ENCODE results near the gene RHOB.

DNA sequence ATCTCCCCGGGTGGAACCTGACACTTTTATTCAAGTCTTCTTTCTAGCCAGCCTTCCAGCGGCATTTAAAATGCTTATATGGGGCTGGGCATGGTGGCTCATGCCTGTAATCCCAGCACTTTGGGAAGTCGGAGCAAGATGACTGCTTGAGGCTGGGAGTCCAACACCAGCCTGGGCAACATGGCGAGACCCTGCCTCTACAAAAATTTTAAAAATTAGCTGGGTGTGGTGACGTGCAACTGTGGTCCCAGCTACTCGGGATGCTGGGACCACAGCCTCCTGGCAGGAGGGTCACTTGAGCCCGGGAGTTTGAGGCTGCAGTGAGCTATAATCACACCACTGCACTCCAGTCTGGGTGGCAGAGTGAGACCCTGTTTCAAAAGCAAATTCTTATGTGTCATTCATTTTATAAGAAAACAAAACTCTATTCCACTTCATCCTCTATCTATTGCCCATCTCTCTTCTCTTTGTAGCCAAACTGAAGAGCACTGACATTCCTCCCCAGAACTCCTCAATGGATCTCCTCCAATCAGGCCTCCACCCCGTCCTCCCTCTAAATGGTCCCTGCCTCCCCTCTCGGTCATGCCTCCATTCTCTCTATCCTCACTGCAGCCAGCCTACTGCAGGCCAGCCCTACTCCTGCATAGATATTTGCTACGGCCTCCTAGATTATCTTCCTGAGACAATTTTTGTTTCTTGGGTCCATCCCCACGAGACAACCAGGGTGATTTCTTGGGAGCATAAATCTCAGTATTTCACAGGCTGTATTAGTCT lies 18.0 kb upstream of the RHOB start:
- TF ChIP-seq, protein P1, sequence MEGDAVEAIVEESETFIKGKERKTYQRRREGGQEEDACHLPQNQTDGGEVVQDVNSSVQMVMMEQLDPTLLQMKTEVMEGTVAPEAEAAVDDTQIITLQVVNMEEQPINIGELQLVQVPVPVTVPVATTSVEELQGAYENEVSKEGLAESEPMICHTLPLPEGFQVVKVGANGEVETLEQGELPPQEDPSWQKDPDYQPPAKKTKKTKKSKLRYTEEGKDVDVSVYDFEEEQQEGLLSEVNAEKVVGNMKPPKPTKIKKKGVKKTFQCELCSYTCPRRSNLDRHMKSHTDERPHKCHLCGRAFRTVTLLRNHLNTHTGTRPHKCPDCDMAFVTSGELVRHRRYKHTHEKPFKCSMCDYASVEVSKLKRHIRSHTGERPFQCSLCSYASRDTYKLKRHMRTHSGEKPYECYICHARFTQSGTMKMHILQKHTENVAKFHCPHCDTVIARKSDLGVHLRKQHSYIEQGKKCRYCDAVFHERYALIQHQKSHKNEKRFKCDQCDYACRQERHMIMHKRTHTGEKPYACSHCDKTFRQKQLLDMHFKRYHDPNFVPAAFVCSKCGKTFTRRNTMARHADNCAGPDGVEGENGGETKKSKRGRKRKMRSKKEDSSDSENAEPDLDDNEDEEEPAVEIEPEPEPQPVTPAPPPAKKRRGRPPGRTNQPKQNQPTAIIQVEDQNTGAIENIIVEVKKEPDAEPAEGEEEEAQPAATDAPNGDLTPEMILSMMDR (IDR thresholded peaks at IDR 0.05): no peak
- no peak for TF ChIP-seq POLR2A (IDR thresholded peaks at IDR 0.05)

Measured in uterus (tissue), 2 donors.